Measurements from ENCODE around the gene PVRIG.
"Not testable (repeated sequence)": the region's sequence is repeated elsewhere in the genome, so short reads cannot be mapped to it uniquely, and the experiment has no call there.

PVRIG gene

GRCh38 chr7:100195222-100195621 is 24.5 kb upstream of the PVRIG start:
- no peak for DNase-seq (ENCODE audit: low read depth)

GRCh38 chr7:100195901-100196322 is 23.8 kb upstream of the PVRIG start:
- DNase-seq (ENCODE audit: low read depth) = not testable (repeated sequence)

- DNase-seq (ENCODE audit: low read depth) = no peak
These were observed 21.5 kb upstream of the PVRIG start for GRCh38 chr7:100198266-100198665.

GRCh38 chr7:100200693-100201092 is 19.1 kb upstream of the PVRIG start:
- DNase-seq (ENCODE audit: low read depth) = no peak

- no peak for DNase-seq (ENCODE audit: low read depth)
These were observed 15.3 kb upstream of the PVRIG start for GRCh38 chr7:100204454-100204853.

- DNase-seq (ENCODE audit: low read depth) = no peak
These were observed 10.8 kb upstream of the PVRIG start for GRCh38 chr7:100208911-100209408.

- DNase-seq (ENCODE audit: low read depth) = no peak
These were observed 10.3 kb upstream of the PVRIG start for GRCh38 chr7:100209493-100209892.

- DNase-seq (ENCODE audit: low read depth) = no peak
These were observed 8.9 kb upstream of the PVRIG start for GRCh38 chr7:100210805-100211204.

- no peak for DNase-seq (ENCODE audit: low read depth)
These were observed 8.4 kb upstream of the PVRIG start for GRCh38 chr7:100211342-100211780.

- no peak for DNase-seq (ENCODE audit: low read depth)
These were observed 7.0 kb upstream of the PVRIG start for GRCh38 chr7:100212631-100213286.

GRCh38 chr7:100213672-100214071 is 6.1 kb upstream of the PVRIG start:
- DNase-seq (ENCODE audit: low read depth) = no peak

GRCh38 chr7:100214356-100214755 is 5.4 kb upstream of the PVRIG start:
- not testable (repeated sequence) for DNase-seq (ENCODE audit: low read depth)

GRCh38 chr7:100215895-100216294 is 3.9 kb upstream of the PVRIG start:
- DNase-seq (ENCODE audit: low read depth) = no peak

GRCh38 chr7:100217934-100218333 is 1.8 kb upstream of the PVRIG start:
- peak; percentile 70 for DNase-seq (ENCODE audit: low read depth)

- DNase-seq (ENCODE audit: low read depth) = no peak
These were observed 445 bp upstream of the PVRIG start for GRCh38 chr7:100219271-100219737.

- no peak for DNase-seq (ENCODE audit: low read depth)
These were observed 959 bp downstream of the PVRIG start for GRCh38 chr7:100220586-100221230.

- peak; percentile 63 for DNase-seq (ENCODE audit: low read depth)
These were observed 1.5 kb downstream of the PVRIG start for GRCh38 chr7:100221231-100221718.

GRCh38 chr7:100221767-100222444 is 2.2 kb downstream of the PVRIG start:
- DNase-seq (ENCODE audit: low read depth) = no peak

- DNase-seq (ENCODE audit: low read depth) = no peak
These were observed 2.8 kb downstream of the PVRIG start for GRCh38 chr7:100222445-100223132.

- not testable (repeated sequence) for DNase-seq (ENCODE audit: low read depth)
These were observed 3.7 kb downstream of the PVRIG start for GRCh38 chr7:100223376-100223927.

GRCh38 chr7:100224891-100225290 is 5.1 kb downstream of the PVRIG start:
- not testable (repeated sequence) for DNase-seq (ENCODE audit: low read depth)
